HepG2 (cell line): ENCODE data around the gene ACAP3. TPM values are rescaled to one million over a fixed set of nuclear protein-coding genes. Genes with fewer than 3 reads are reported as not detected.

Experiments
- DNMT1 ChIP-seq: sonication (generic); formaldehyde crosslinking; IDR thresholded peaks from 2 replicates; pipeline ENCODE4 v1.5.1; 2020; ENCODE audit warnings: mild to moderate bottlenecking, missing genetic modification reagents
- FOSL1 ChIP-seq: sonication (generic); formaldehyde crosslinking; IDR thresholded peaks from 2 replicates; pipeline ENCODE4 v1.9.0; 2021; ENCODE audit warnings: missing genetic modification reagents, borderline replicate concordance
- GFI1 ChIP-seq: sonication (generic); formaldehyde crosslinking; IDR thresholded peaks from 2 replicates; pipeline ENCODE4 v1.5.0; 2020; ENCODE audit warnings: missing genetic modification reagents, mild to moderate bottlenecking, borderline replicate concordance
- KLF9 ChIP-seq: IDR thresholded peaks from 2 replicates; pipeline ENCODE4 v1.6.1; 2016; ENCODE audit warnings: low read depth
- LCORL ChIP-seq, 2 experiments: fragments of 450-650 bp in 1 of 2; sonication (generic) in 1 of 2; formaldehyde crosslinking in 1 of 2; IDR thresholded peaks; 2 replicates each; pipeline versions ENCODE4 v1.5.0 to v1.6.1; 2017 to 2020; ENCODE audit warnings: antibody characterized with exemption in 1 of 2, missing genetic modification reagents in 1 of 2
- MEIS1 ChIP-seq: sonication (generic); formaldehyde crosslinking; IDR thresholded peaks from 2 replicates; pipeline ENCODE4 v1.9.0; 2021; ENCODE audit warnings: mild to moderate bottlenecking, missing genetic modification reagents, moderate library complexity, borderline replicate concordance
- MIER3 ChIP-seq: IDR thresholded peaks from 2 replicates; pipeline ENCODE4 v1.6.1; 2016; ENCODE audit warnings: missing compliant biosample characterization, borderline replicate concordance
- MTA3 ChIP-seq: sonication (generic); formaldehyde crosslinking; IDR thresholded peaks from 2 replicates; pipeline ENCODE4 v1.4.0; 2020; ENCODE audit warnings: missing genetic modification reagents
- MXD4 ChIP-seq: IDR thresholded peaks from 2 replicates; pipeline ENCODE4 v1.6.1; 2016; ENCODE audit warnings: mild to moderate bottlenecking, missing biosample characterization, missing genetic modification reagents
- MYNN ChIP-seq: sonication (generic); formaldehyde crosslinking; IDR thresholded peaks from 2 replicates; pipeline ENCODE4 v1.4.0; 2020; ENCODE audit warnings: mild to moderate bottlenecking, low read depth, missing genetic modification reagents
- NR2F1 ChIP-seq, 2 experiments: fragments of 450-650 bp in 1 of 2; formaldehyde crosslinking in 1 of 2; IDR thresholded peaks; 2 replicates each; pipeline versions ENCODE4 v1.5.0 to v1.6.1; 2016 to 2020; ENCODE audit warnings: mild to moderate bottlenecking in 1 of 2, missing compliant biosample characterization in 1 of 2, missing genetic modification reagents in 1 of 2, moderate library complexity in 1 of 2
- PHF20 ChIP-seq: sonication (generic); formaldehyde crosslinking; IDR thresholded peaks from 2 replicates; pipeline ENCODE4 v1.5.0; 2020; ENCODE audit warnings: mild to moderate bottlenecking, missing genetic modification reagents
- PHF5A ChIP-seq: IDR thresholded peaks from one replicate; pipeline ENCODE4 v1.6.1; 2018; ENCODE audit warnings: low read depth, missing genetic modification reagents; ENCODE audit not compliant: unreplicated experiment
- POGZ ChIP-seq: sonication (generic); formaldehyde crosslinking; IDR thresholded peaks from 2 replicates; pipeline ENCODE4 v1.4.0; 2020; ENCODE audit warnings: mild to moderate bottlenecking, missing genetic modification reagents
- PRMT3 ChIP-seq: sonication (generic); formaldehyde crosslinking; IDR thresholded peaks from 2 replicates; pipeline ENCODE4 v1.8.1; 2022; ENCODE audit warnings: low read depth, mild to moderate bottlenecking, moderate library complexity, missing genetic modification reagents, borderline replicate concordance
- RCOR2 ChIP-seq: IDR thresholded peaks from 2 replicates; pipeline ENCODE4 v1.6.1; 2016; ENCODE audit warnings: missing biosample characterization, missing genetic modification reagents
- SIN3A ChIP-seq: IDR thresholded peaks from 2 replicates; pipeline ENCODE4 v1.6.1; 2011; ENCODE audit warnings: low read depth, mild to moderate bottlenecking, control low read depth, low read length, borderline replicate concordance
- SOX5 ChIP-seq: IDR thresholded peaks from 2 replicates; pipeline ENCODE4 v1.6.1; 2016; ENCODE audit warnings: borderline replicate concordance
- TFDP2 ChIP-seq: sonication (generic); formaldehyde crosslinking; IDR thresholded peaks from 2 replicates; pipeline ENCODE4 v1.4.0; 2020; ENCODE audit warnings: missing genetic modification reagents
- ZC3H13 ChIP-seq: sonication (generic); formaldehyde crosslinking; IDR thresholded peaks from 2 replicates; pipeline ENCODE4 v1.8.1; 2023; ENCODE audit warnings: mild to moderate bottlenecking, missing genetic modification reagents, moderate library complexity
- ZNF235 ChIP-seq: sonication (generic); formaldehyde crosslinking; IDR thresholded peaks from 2 replicates; pipeline ENCODE4 v1.8.1; 2023; ENCODE audit warnings: mild to moderate bottlenecking, missing genetic modification reagents, borderline replicate concordance
- ZNF253 ChIP-seq: sonication (generic); formaldehyde crosslinking; IDR thresholded peaks from 2 replicates; pipeline ENCODE4 v1.8.0; 2022; ENCODE audit warnings: mild to moderate bottlenecking, missing genetic modification reagents, borderline replicate concordance
- ZNF33A ChIP-seq: sonication (generic); formaldehyde crosslinking; IDR thresholded peaks from 2 replicates; pipeline ENCODE4 v1.5.1; 2020; ENCODE audit warnings: missing genetic modification reagents, mild to moderate bottlenecking, moderate library complexity, borderline replicate concordance
- ZNF710 ChIP-seq: sonication (generic); formaldehyde crosslinking; IDR thresholded peaks from 2 replicates; pipeline ENCODE4 v1.5.0; 2020; ENCODE audit warnings: mild to moderate bottlenecking, missing genetic modification reagents, borderline replicate concordance
- ZNF749 ChIP-seq: sonication (generic); formaldehyde crosslinking; IDR thresholded peaks from 2 replicates; pipeline ENCODE4 v1.8.0; 2022; ENCODE audit warnings: mild to moderate bottlenecking, missing genetic modification reagents, moderate library complexity, borderline replicate concordance
- ZNF841 ChIP-seq: sonication (generic); formaldehyde crosslinking; IDR thresholded peaks from 2 replicates; pipeline ENCODE4 v1.8.1; 2023; ENCODE audit warnings: missing genetic modification reagents, borderline replicate concordance
- ZNF878 ChIP-seq: sonication (generic); formaldehyde crosslinking; IDR thresholded peaks from 2 replicates; pipeline ENCODE4 v1.8.1; 2023; ENCODE audit warnings: mild to moderate bottlenecking, missing genetic modification reagents, moderate library complexity
- ZNF883 ChIP-seq: sonication (generic); formaldehyde crosslinking; IDR thresholded peaks from 2 replicates; pipeline ENCODE4 v1.5.1; 2020; ENCODE audit warnings: mild to moderate bottlenecking, missing genetic modification reagents; ENCODE audit errors: not compliant biosample characterization
- polyA plus RNA-seq, 8 experiments: library from polyadenylated mRNA; depleted of rRNA in 3 of 8; stranded (reverse) in 7 of 8; unstranded in 1 of 8; fragments of >200 nt; fragmentation: Illumina TruSeq in 4 of 8; extraction: Trizol in 4 of 8; gene quantifications; 2 replicates each; pipeline versions ENCODE4 v1.2.1 to v1.2.3, GENCODE V29; 2011 to 2016; ENCODE audit warnings: low read depth in 4 of 8, missing spikeins in 1 of 8, mixed read lengths in 1 of 8; ENCODE audit not compliant: insufficient read depth in 1 of 8
- total RNA-seq, 5 experiments: library from RNA; depleted of rRNA; stranded (reverse); fragments of >200 nt; fragmentation: Illumina TruSeq; extraction: Trizol; gene quantifications; 2 replicates each; pipeline ENCODE4 v1.2.3, GENCODE V29; 2016; ENCODE audit warnings: low read depth in 1 of 5

The ACAP3 gene
- total and polyA plus RNA-seq, 2 of the 13 experiments (the other 11 are each of a cell fraction or from before 2014, with no cell fraction given): 29.4 to 50.8 TPM

- no peak for TF ChIP-seq LCORL (IDR thresholded peaks at IDR 0.05)
- TF ChIP-seq LCORL (CRISPR knock-in tag; IDR thresholded peaks at IDR 0.05): 0 out of 2 replicates have a peak, but pooled peaks have one; percentile 59
- TF ChIP-seq MXD4 (CRISPR knock-in tag): peak; percentile 73; the same call in 1 of the 2 replicates
- TF ChIP-seq DNMT1 (CRISPR knock-in tag): no peak
- TF ChIP-seq SOX5 (CRISPR knock-in tag): no peak
- no peak for TF ChIP-seq KLF9
- TF ChIP-seq FOSL1 (CRISPR knock-in tag): no peak
- 0 out of 2 replicates have a peak, but pooled peaks have one; percentile 27 for TF ChIP-seq MIER3 (CRISPR knock-in tag)
- TF ChIP-seq ZNF749: no peak; the same call in 1 of the 2 replicates
- no peak; the same call in 1 of the 2 replicates for TF ChIP-seq ZNF710
- TF ChIP-seq ZNF878 (CRISPR knock-in tag): peak; percentile 44; the same call in 1 of the 2 replicates
- no peak; the same call in 1 of the 2 replicates for TF ChIP-seq GFI1 (CRISPR knock-in tag)
- TF ChIP-seq POGZ (CRISPR knock-in tag): no peak
- no peak for TF ChIP-seq ZNF883
- TF ChIP-seq ZNF253 (CRISPR knock-in tag): no peak
- TF ChIP-seq SIN3A: peak; percentile 75; the same call in 1 of the 2 replicates
- no peak for TF ChIP-seq PRMT3
- peak; percentile 67 for TF ChIP-seq TFDP2
- TF ChIP-seq MEIS1: peak; percentile 63
- TF ChIP-seq ZNF33A (CRISPR knock-in tag): no peak
- no peak for TF ChIP-seq MYNN
- no peak for TF ChIP-seq RCOR2 (CRISPR knock-in tag)
- TF ChIP-seq ZC3H13 (CRISPR knock-in tag): no peak
- 0 out of 2 replicates have a peak, but pooled peaks have one; percentile 20 for TF ChIP-seq ZNF235 (CRISPR knock-in tag)
- peak; percentile 83; the same call in 1 of the 2 replicates for TF ChIP-seq PHF20
- TF ChIP-seq ZNF841 (CRISPR knock-in tag): no peak
- no peak for TF ChIP-seq NR2F1 (CRISPR knock-in tag; IDR thresholded peaks at IDR 0.05)
- TF ChIP-seq MTA3 (CRISPR knock-in tag): no peak
- TF ChIP-seq PHF5A: no peak
These were observed 34.0 kb downstream of the ACAP3 start, which contains the start of gene UBE2J2 (continued) for GRCh38 chr1:1273512-1274298.
